HG03565 (cell line): Measurements from ENCODE around the gene SMAD3.
"Not testable (repeated sequence)": the region's sequence is repeated elsewhere in the genome, so short reads cannot be mapped to it uniquely, and the experiment has no call there.

ENCODE experiments used
- ATAC-seq: cut with Tn5 transposase; IDR thresholded peaks from one replicate; pipeline ENCODE4 v1.9.1; 2021; ENCODE audit warnings: mild to moderate bottlenecking, moderate library complexity; ENCODE audit not compliant: unreplicated experiment

The SMAD3 gene

GRCh38 chr15:67065531-67066005 is at the start of gene SMAD3:
Gene SMAD3 (plus strand): TSS chr15:67065602. CDS start chr15:67066155, 553 bp downstream.
- ATAC-seq, result no peak

GRCh38 chr15:67017311-67017710 is 48.1 kb upstream of the SMAD3 start:
- ATAC-seq, result no peak

GRCh38 chr15:67018026-67018425 is 47.4 kb upstream of the SMAD3 start:
- ATAC-seq, result no peak

GRCh38 chr15:67018441-67018840 is 47.0 kb upstream of the SMAD3 start:
- ATAC-seq, result no peak

GRCh38 chr15:67019069-67019468 is 46.3 kb upstream of the SMAD3 start:
- ATAC-seq, result no peak

- no peak for ATAC-seq
Observed at GRCh38 chr15:67019884-67020520, 45.4 kb upstream of the SMAD3 start.

GRCh38 chr15:67020668-67021067 is 44.7 kb upstream of the SMAD3 start:
- not testable (repeated sequence) for ATAC-seq

GRCh38 chr15:67021455-67021854 is 43.9 kb upstream of the SMAD3 start:
- ATAC-seq, result no peak

GRCh38 chr15:67022587-67023105 is 42.8 kb upstream of the SMAD3 start:
- ATAC-seq, result no peak

- ATAC-seq, result no peak
Observed at GRCh38 chr15:67023517-67024313, 41.7 kb upstream of the SMAD3 start.

GRCh38 chr15:67024314-67024997 is 40.9 kb upstream of the SMAD3 start:
- no peak for ATAC-seq

- no peak for ATAC-seq
Observed at GRCh38 chr15:67024998-67025368, 40.4 kb upstream of the SMAD3 start.

GRCh38 chr15:67025719-67026609 is 39.4 kb upstream of the SMAD3 start:
- ATAC-seq, result no peak

GRCh38 chr15:67026610-67026967 is 38.8 kb upstream of the SMAD3 start:
- ATAC-seq, result no peak

GRCh38 chr15:67028440-67028839 is 37.0 kb upstream of the SMAD3 start:
- ATAC-seq, result not testable (repeated sequence)

GRCh38 chr15:67030036-67030762 is 35.2 kb upstream of the SMAD3 start:
- ATAC-seq, result no peak

GRCh38 chr15:67031331-67031730 is 34.1 kb upstream of the SMAD3 start:
- no peak for ATAC-seq

- no peak for ATAC-seq
Observed at GRCh38 chr15:67032608-67033007, 32.8 kb upstream of the SMAD3 start.

- no peak for ATAC-seq
Observed at GRCh38 chr15:67033012-67033411, 32.4 kb upstream of the SMAD3 start.

- no peak for ATAC-seq
Observed at GRCh38 chr15:67033571-67034044, 31.8 kb upstream of the SMAD3 start.
